Epithelial cell of proximal tubule (primary cell): Measurements from ENCODE around the gene ZNF620. TPM values are rescaled to one million over a fixed set of nuclear protein-coding genes. Genes with fewer than 3 reads are reported as not detected.
"Not testable (repeated sequence)": the region's sequence is repeated elsewhere in the genome, so short reads cannot be mapped to it uniquely, and the experiment has no call there.

Source experiments
- DNase-seq: peaks from one replicate; pipeline ENCODE4 v3.0.0-alpha.2; 2011; ENCODE audit warnings: low read depth
- H3K4me3 ChIP-seq: 2 replicates; pipeline ENCODE4 v1.5.1; 2011; ENCODE audit warnings: low read depth, mild to moderate bottlenecking, low read length
- CTCF ChIP-seq: conservative IDR thresholded peaks from 2 replicates; pipeline ENCODE4 v1.5.1; 2012; ENCODE audit warnings: low read depth, mild to moderate bottlenecking, low read length
- total RNA-seq: library from RNA; depleted of rRNA; stranded (reverse); fragments of >200 nt; gene quantifications from 2 replicates; pipeline ENCODE4 v1.2.3, GENCODE V29; 2015

The ZNF620 gene
- total RNA-seq, 1 donor from 2014 or later: 2.5 TPM

GRCh38 chr3:40546816-40547215, 41.0 kb downstream of the ZNF620 start:
- no peak overlapping the region for H3K4me3 ChIP-seq
- no peak for DNase-seq
- no peak for TF ChIP-seq CTCF

- no peak for DNase-seq
- TF ChIP-seq CTCF: no peak
- no peak overlapping the region for H3K4me3 ChIP-seq
Observed at GRCh38 chr3:40550167-40550566, 44.3 kb downstream of the ZNF620 start.

- no peak for TF ChIP-seq CTCF
- no peak overlapping the region for H3K4me3 ChIP-seq
- no peak for DNase-seq
Observed at GRCh38 chr3:40557575-40558161, 51.8 kb downstream of the ZNF620 start.

GRCh38 chr3:40562482-40562881, 56.6 kb downstream of the ZNF620 start:
- DNase-seq, H3K4me3 ChIP-seq: not testable (repeated sequence)

GRCh38 chr3:40565629-40566028, 59.8 kb downstream of the ZNF620 start:
- DNase-seq, H3K4me3 ChIP-seq: not testable (repeated sequence)

- no peak overlapping the region for H3K4me3 ChIP-seq
- DNase-seq: no peak
- no peak for TF ChIP-seq CTCF
Observed at GRCh38 chr3:40566694-40567093, 60.9 kb downstream of the ZNF620 start.

Other genes with a start within 250 kb of the ZNF620 start
- 10.4 and 14.3 TPM in 2 replicates for gene EIF1B, start 196.3 kb upstream of the ZNF620 start, total RNA-seq
- gene ENTPD3, start 118.9 kb upstream of the ZNF620 start, total RNA-seq: 0.43 and 0.46 TPM in 2 replicates
- gene RPL14, start 48.7 kb upstream of the ZNF620 start, total RNA-seq: 463 and 670 TPM in 2 replicates
- 4.9 and 5.3 TPM in 2 replicates for gene ZNF619, start 28.9 kb upstream of the ZNF620 start, total RNA-seq
- gene ZNF621, start 18.9 kb downstream of the ZNF620 start, total RNA-seq: 5.1 and 7.0 TPM in 2 replicates